H9 (cell line): ENCODE results near the gene METTL25B. TPM values are rescaled to one million over a fixed set of nuclear protein-coding genes. Genes with fewer than 3 reads are reported as not detected.
A peak's percentile ranks its signal among the peaks of the same experiment; 100 is the strongest.

ENCODE experiments used
- DNase-seq: peaks from one replicate; pipeline ENCODE4 v3.0.0-alpha.2; 2017
- H2AFZ ChIP-seq: one replicate; pipeline ENCODE4 v1.6.1; 2013; ENCODE audit warnings: mild to moderate bottlenecking, low read length, control low read depth, moderate library complexity
- H2AK5ac ChIP-seq: 2 replicates; pipeline ENCODE4 v1.6.1; 2013; ENCODE audit warnings: low read length, control low read depth, mixed read lengths; ENCODE audit not compliant: insufficient read length
- H2BK120ac ChIP-seq: one replicate; pipeline ENCODE4 v1.6.1; 2013; ENCODE audit warnings: low read depth, mild to moderate bottlenecking, low read length, control low read depth, inconsistent platforms; ENCODE audit not compliant: poor library complexity, severe bottlenecking
- H2BK12ac ChIP-seq: 2 replicates; pipeline ENCODE4 v1.6.1; 2013; ENCODE audit warnings: low read length, control low read depth, mixed read lengths, low read depth; ENCODE audit not compliant: insufficient read length
- H2BK15ac ChIP-seq: 2 replicates; pipeline ENCODE4 v1.6.1; 2013; ENCODE audit warnings: low read depth, low read length, control low read depth
- H2BK20ac ChIP-seq: one replicate; pipeline ENCODE4 v1.6.1; 2013; ENCODE audit warnings: low read depth, mild to moderate bottlenecking, low read length, control low read depth, inconsistent platforms; ENCODE audit not compliant: poor library complexity, severe bottlenecking
- H2BK5ac ChIP-seq: 2 replicates; pipeline ENCODE4 v1.6.1; 2013; ENCODE audit warnings: low read length, control low read depth, mixed read lengths; ENCODE audit not compliant: insufficient read length
- H3K14ac ChIP-seq: 2 replicates; pipeline ENCODE4 v1.6.1; 2013; ENCODE audit warnings: low read length, control low read depth; ENCODE audit not compliant: insufficient read depth
- H3K18ac ChIP-seq: 2 replicates; pipeline ENCODE4 v1.6.1; 2013; ENCODE audit warnings: low read depth, mild to moderate bottlenecking, mixed read lengths, low read length, control low read depth; ENCODE audit not compliant: insufficient read length
- H3K23ac ChIP-seq: 2 replicates; pipeline ENCODE4 v1.6.1; 2013; ENCODE audit warnings: low read length, control low read depth, mixed read lengths, low read depth; ENCODE audit not compliant: insufficient read length
- H3K23me2 ChIP-seq: 2 replicates; pipeline ENCODE4 v1.6.1; 2013; ENCODE audit warnings: low read depth, mild to moderate bottlenecking, mixed read lengths, low read length, control low read depth; ENCODE audit not compliant: insufficient read length, poor library complexity, severe bottlenecking
- H3K27ac ChIP-seq: 2 replicates; pipeline ENCODE4 v1.5.1; 2013; ENCODE audit warnings: low read length, control low read depth, mixed read lengths, low read depth; ENCODE audit not compliant: insufficient read length
- H3K27me3 ChIP-seq: 2 replicates; pipeline ENCODE4 v1.6.1; 2013; ENCODE audit warnings: low read length, control low read depth, inconsistent platforms; ENCODE audit not compliant: insufficient read depth
- H3K4ac ChIP-seq: 2 replicates; pipeline ENCODE4 v1.6.1; 2013; ENCODE audit warnings: low read depth, mild to moderate bottlenecking, control low read depth, inconsistent platforms, low read length, moderate library complexity
- H3K4me1 ChIP-seq: 2 replicates; pipeline ENCODE4 v1.6.1; 2013; ENCODE audit warnings: low read length, control low read depth, inconsistent platforms; ENCODE audit not compliant: insufficient read depth
- H3K4me2 ChIP-seq: 2 replicates; pipeline ENCODE4 v1.6.1; 2013; ENCODE audit warnings: low read length, control low read depth, mixed read lengths; ENCODE audit not compliant: insufficient read length, insufficient read depth
- H3K56ac ChIP-seq: 2 replicates; pipeline ENCODE4 v1.6.1; 2013; ENCODE audit warnings: low read depth, mild to moderate bottlenecking, mixed read lengths, low read length, control low read depth; ENCODE audit not compliant: insufficient read length
- H3K79me1 ChIP-seq: 2 replicates; pipeline ENCODE4 v1.6.1; 2013; ENCODE audit warnings: low read depth, mild to moderate bottlenecking, moderate library complexity, low read length, control low read depth, inconsistent platforms; ENCODE audit not compliant: insufficient read depth, poor library complexity, severe bottlenecking
- H3K79me2 ChIP-seq: 2 replicates; pipeline ENCODE4 v1.6.1; 2013; ENCODE audit warnings: low read length, control low read depth, inconsistent platforms; ENCODE audit not compliant: insufficient read depth
- H3K9ac ChIP-seq: 2 replicates; pipeline ENCODE4 v1.6.1; 2013; ENCODE audit warnings: low read length, control low read depth, mixed read lengths; ENCODE audit not compliant: insufficient read length; ENCODE audit errors: extremely low read depth
- H3K9me3 ChIP-seq: one replicate; pipeline ENCODE4 v1.6.1; 2013; ENCODE audit warnings: low read depth, low read length, inconsistent platforms; ENCODE audit not compliant: control insufficient read depth
- H3T11ph ChIP-seq: one replicate; pipeline ENCODE4 v1.6.1; 2013; ENCODE audit warnings: mild to moderate bottlenecking, low read length, control low read depth, inconsistent platforms
- H4K20me1 ChIP-seq: one replicate; pipeline ENCODE4 v1.6.1; 2013; ENCODE audit not compliant: control insufficient read depth, insufficient read length, insufficient read depth
- H4K5ac ChIP-seq: 2 replicates; pipeline ENCODE4 v1.6.1; 2013; ENCODE audit warnings: low read depth, mild to moderate bottlenecking, mixed read lengths, low read length, control low read depth; ENCODE audit not compliant: insufficient read length
- H4K8ac ChIP-seq: replicated peaks from 2 replicates; pipeline ENCODE4 v1.6.1; 2013; ENCODE audit warnings: low read length, control low read depth, mixed read lengths, low read depth; ENCODE audit not compliant: insufficient read length
- H4K91ac ChIP-seq: 2 replicates; pipeline ENCODE4 v1.6.1; 2013; ENCODE audit warnings: low read depth, mild to moderate bottlenecking, moderate library complexity, mixed read lengths, low read length, control low read depth; ENCODE audit not compliant: insufficient read length
- H3K27ac Mint-ChIP-seq, 3 experiments: 2 replicates in 2 of 3; 3 replicates in 1 of 3; pipeline ENCODE4 v1.8.0; 2020 to 2021; ENCODE audit warnings: mixed read lengths in 3 of 3, mild to moderate bottlenecking in 1 of 3, moderate library complexity in 1 of 3
- H3K27me3 Mint-ChIP-seq: 2 replicates; pipeline ENCODE4 v1.8.0; 2021; ENCODE audit warnings: low read depth, mild to moderate bottlenecking, moderate library complexity, mixed read lengths
- H3K36me3 Mint-ChIP-seq, 3 experiments: 2 replicates in 2 of 3; 3 replicates in 1 of 3; pipeline ENCODE4 v1.8.0; 2020 to 2021; ENCODE audit warnings: low read depth in 3 of 3, mixed read lengths in 3 of 3; ENCODE audit not compliant: insufficient read depth in 1 of 3
- H3K4me1 Mint-ChIP-seq, 2 experiments: 2 replicates each; pipeline ENCODE4 v1.8.0; 2020; ENCODE audit warnings: mixed read lengths in 2 of 2
- H3K4me3 Mint-ChIP-seq, 2 experiments: 2 replicates in 1 of 2; 3 replicates in 1 of 2; pipeline ENCODE4 v1.8.0; 2020 to 2021; ENCODE audit warnings: mild to moderate bottlenecking in 2 of 2, mixed read lengths in 2 of 2, moderate library complexity in 1 of 2
- H3K9me3 Mint-ChIP-seq, 2 experiments: 2 replicates in 1 of 2; 3 replicates in 1 of 2; pipeline ENCODE4 v1.8.0; 2020; ENCODE audit warnings: mild to moderate bottlenecking in 2 of 2, mixed read lengths in 2 of 2, moderate library complexity in 1 of 2
- CTCF ChIP-seq: fragments of 200-600 bp; sonication (generic); conservative IDR thresholded peaks from 3 replicates; pipeline ENCODE4 v1.8.0; 2021; ENCODE audit warnings: antibody characterized with exemption, mild to moderate bottlenecking
- WGBS: extraction: QIAGEN DNeasy Blood & Tissue Kit; methylation state at CpG from one replicate; pipeline ENCODE4 v1.1.7; 2013; ENCODE audit warnings: missing lambda C conversion rate, low lambda C conversion rate, mixed read lengths; ENCODE audit not compliant: insufficient read length; ENCODE audit errors: extremely low coverage; 5-methylcytosine and 5-hydroxymethylcytosine counted together
- total RNA-seq: library from RNA; stranded (reverse); gene quantifications from 2 replicates; pipeline ENCODE4 v1.2.1, GENCODE V29; 2021

Gene METTL25B
- total RNA-seq, 1 experiment from 2014 or later: 26.2 TPM

DNA sequence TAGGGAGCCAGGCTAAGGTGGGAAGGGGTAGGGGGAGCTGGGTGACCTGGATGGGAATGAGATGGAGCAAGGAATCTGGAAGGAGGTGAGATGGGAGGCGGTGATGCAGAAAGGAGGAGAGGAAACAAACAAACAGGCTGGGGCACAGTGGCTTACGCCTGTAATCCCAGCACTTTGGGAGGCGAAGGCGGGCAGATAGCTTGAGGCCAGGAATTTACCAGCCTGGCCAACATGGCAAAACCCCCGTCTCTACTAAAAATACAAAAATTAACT lies 33.6 kb upstream of the METTL25B start:
- Histone ChIP-seq H3K14ac (no peak overlapping the region), H3K4me2 (peak overlapping the region; percentile 53), H2BK120ac (no peak overlapping the region), H2AK5ac (no peak overlapping the region), H3K56ac (no peak overlapping the region), H2BK20ac (no peak overlapping the region), H2BK5ac (no peak overlapping the region), H4K20me1 (no peaks in the 10 kb centered on the region), H3K4me1 (peaks cover 17% of the 10 kb centered on the region; the same call in 1 of the 2 replicates), H3K4ac (no peak overlapping the region), H3K23ac (no peak overlapping the region), H2BK15ac (no peak overlapping the region), H3K27ac (no peak overlapping the region), H3K79me1 (no peaks in the 10 kb centered on the region), H2AFZ (no peak overlapping the region), H4K8ac (no peak overlapping the region), H3K27me3 (no peaks in the 10 kb centered on the region), H3K23me2 (peaks cover 10% of the 10 kb centered on the region), H4K5ac (no peak overlapping the region), H3K79me2 (no peaks in the 10 kb centered on the region), H3T11ph (no peak overlapping the region), H2BK12ac (no peak overlapping the region), H4K91ac (no peak overlapping the region), H3K9me3 (no peaks in the 10 kb centered on the region), H3K9ac (no peak overlapping the region), H3K18ac (no peak overlapping the region)
- DNase-seq: no peak
- Mint-ChIP-seq H3K4me3 (peak overlapping the region in 1 of 2 experiments; percentile 38; a peak in 3 of 5 replicates), H3K4me1 (peaks cover 48 to 63% of the 10 kb centered on the region in 2 experiments), H3K9me3 (no peaks in the 10 kb centered on the region), H3K27ac (peak overlapping the region; percentile 56 to 91 (median 90); a peak in 3 of 7 replicates), H3K36me3 (peaks cover 7 to 27% (median 24%) of the 10 kb centered on the region in 3 experiments), H3K27me3 (peaks cover 8% of the 10 kb centered on the region)
- TF ChIP-seq CTCF: no peak
- no CpG with 5 or more reads among the region's 5 CpGs for WGBS
